Cardiac fibroblast (primary cell): Measurements from ENCODE around the gene SLC25A13.
A peak's percentile ranks its signal among the peaks of the same experiment; 100 is the strongest.

Experiments
- DNase-seq, 2 donors: peaks; one replicate each; pipeline versions ENCODE4 v3.0.0 to v3.0.0-alpha.2; 2010; ENCODE audit warnings: low read depth in 2 of 2
- H3K4me3 ChIP-seq, 2 donors: replicated peaks in 1 of 2; 1 replicate in 1 of 2; 2 replicates in 1 of 2; pipeline ENCODE4 v1.5.1; 2011; ENCODE audit warnings: low read depth in 2 of 2, low read length in 2 of 2, mild to moderate bottlenecking in 2 of 2, moderate library complexity in 1 of 2
- TF ChIP-seq, protein P1 (sequence below): IDR thresholded peaks from one replicate; pipeline ENCODE4 v1.5.1; 2011; ENCODE audit warnings: low read depth, mild to moderate bottlenecking, low read length, inconsistent platforms

SLC25A13 gene

DNA sequence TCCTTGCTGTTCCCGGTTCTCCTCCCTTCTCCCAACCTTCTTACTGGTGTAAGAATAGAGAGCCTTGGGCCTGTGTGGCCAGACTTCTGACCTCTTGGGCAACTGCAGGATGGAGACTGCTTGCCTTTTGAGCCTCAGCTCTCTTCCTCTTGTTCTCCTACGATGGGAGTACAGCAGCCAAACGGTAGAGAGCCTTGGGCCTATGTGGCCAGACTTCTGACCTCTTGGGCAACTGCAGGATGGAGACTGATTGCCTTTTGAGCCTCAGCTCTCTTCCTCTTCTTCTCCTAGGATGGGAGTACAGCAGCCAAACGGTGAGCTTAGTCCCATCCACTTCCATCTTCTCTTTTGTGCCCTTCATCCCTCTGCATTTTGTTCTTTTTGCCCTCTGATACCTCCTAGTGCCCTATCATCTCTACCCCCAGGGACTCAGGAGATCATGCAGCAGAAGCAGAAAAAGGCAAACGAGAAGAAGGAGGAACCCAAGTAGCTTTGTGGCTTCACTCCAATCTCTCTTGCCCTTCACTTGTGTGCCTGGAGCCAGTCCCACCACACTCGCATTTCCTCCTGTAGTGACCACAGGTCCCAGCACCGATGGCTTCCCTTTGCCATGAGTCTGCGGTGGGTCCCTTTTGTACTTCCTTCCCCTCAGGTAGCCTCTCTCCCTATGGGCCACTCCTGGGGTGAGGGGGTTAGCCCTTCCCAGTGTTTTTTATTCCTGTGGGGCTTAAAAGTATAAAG, 15.3 kb downstream of the SLC25A13 start:
- TF ChIP-seq, protein P1, sequence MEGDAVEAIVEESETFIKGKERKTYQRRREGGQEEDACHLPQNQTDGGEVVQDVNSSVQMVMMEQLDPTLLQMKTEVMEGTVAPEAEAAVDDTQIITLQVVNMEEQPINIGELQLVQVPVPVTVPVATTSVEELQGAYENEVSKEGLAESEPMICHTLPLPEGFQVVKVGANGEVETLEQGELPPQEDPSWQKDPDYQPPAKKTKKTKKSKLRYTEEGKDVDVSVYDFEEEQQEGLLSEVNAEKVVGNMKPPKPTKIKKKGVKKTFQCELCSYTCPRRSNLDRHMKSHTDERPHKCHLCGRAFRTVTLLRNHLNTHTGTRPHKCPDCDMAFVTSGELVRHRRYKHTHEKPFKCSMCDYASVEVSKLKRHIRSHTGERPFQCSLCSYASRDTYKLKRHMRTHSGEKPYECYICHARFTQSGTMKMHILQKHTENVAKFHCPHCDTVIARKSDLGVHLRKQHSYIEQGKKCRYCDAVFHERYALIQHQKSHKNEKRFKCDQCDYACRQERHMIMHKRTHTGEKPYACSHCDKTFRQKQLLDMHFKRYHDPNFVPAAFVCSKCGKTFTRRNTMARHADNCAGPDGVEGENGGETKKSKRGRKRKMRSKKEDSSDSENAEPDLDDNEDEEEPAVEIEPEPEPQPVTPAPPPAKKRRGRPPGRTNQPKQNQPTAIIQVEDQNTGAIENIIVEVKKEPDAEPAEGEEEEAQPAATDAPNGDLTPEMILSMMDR: no peak
- DNase-seq: no peak
- no peak overlapping the region for H3K4me3 ChIP-seq

DNA sequence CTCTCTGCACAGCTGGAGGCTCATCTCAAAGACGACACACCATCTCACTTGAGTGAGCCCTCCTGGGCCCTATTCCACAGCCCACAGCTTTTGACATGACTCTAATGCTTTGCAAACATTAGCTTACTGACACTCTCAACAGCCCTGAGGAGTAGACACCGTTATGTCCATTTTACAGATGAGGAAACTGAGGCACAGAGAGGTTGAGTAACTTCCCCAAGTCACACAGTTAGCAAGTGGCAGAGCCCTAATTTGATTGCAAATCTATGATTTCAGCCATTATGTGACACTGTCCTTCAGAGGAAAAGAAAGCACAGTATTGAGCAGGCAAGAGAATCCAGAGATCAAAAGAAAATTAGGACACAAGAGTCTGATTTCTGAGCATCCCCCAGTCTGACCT, 16.0 kb downstream of the SLC25A13 start:
- H3K4me3 ChIP-seq: no peak overlapping the region
- no peak for DNase-seq
- TF ChIP-seq, protein P1: no peak

DNA sequence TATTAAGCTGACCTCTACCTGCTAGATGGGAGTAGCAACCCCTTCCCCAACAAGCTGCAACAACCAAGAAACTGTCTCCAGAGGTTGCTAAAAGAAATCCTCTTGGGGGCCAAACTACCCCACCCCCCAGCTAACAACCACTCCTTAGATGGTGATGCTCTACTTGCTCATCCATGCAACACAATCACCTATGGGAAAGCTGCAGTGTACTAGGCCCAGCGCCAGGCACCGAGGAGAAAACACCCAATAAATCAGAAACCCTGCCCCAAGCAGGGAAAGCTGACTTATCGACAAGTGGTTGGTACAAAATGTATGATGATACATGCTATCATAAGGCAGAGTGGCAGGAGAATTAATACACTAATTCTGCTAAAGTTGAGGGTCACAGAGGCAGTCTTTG, 17.3 kb downstream of the SLC25A13 start:
- DNase-seq: no peak
- TF ChIP-seq, protein P1: no peak

DNA sequence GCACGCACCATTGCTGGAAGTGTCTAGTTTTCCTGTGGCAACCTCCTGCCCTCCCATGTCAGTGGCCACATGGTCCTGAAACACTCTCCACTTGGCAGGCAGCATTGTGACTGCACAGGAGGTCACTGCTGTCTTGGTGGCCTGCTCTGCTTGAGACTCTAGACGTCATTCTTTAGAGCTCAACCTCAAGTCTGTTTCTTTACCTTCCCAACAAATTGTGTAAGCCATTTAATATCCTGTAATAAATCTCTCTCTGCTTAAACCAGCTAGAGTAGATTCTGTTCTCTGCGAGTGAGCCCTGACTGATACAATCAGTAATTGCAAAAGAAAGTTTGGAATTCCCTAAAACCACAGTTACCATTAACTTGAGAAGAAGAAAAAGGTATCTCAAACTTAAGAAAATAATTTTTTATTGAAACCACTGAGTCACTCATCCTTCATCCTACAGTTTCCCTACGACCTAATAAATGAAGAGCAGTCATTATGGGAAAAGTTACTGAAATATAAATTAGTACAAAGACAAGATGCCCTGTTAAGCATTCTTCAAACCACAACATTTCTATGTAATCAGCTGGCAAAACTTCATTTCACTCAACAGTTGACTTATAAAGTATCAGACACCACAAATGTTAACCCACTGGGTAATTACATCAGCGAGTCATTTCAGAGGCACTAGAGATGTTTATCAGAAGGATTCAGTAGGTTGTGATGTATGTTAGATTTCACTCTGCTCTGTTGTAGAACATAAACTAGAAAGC, 18.0 kb downstream of the SLC25A13 start:
- peak; percentile 20 to 44 for DNase-seq
- TF ChIP-seq, protein P1: no peak
- H3K4me3 ChIP-seq: no peak overlapping the region

More for the DNA sequence above, 17.3 kb downstream of the SLC25A13 start:
- no peak overlapping the region for H3K4me3 ChIP-seq

DNA sequence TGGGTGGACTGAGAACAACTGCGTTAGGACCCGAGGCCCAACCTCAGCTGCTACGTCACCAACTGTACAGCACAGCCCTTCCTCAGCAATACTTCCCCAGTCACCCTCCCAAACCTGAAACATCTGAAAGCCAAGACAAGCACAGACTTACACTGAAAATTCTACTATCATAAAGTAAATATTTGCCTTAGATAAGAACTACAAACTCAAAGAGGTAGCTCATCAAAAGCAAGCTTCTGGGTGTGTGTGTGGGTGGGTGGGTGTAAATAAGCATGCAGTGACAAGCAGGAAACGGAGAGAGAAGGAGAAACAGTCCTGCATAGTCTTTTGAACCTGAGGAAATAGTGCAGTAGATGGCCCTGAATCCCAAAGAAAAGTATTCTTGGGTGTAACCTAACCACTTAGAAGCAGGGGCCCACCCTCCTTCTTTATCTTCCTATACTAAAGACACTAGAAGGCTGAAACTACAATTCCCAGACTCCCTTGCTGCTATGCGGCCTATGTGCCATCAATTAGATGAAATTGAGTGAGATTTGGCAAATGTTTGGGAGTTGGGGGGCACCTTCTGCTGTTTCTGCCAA, 18.7 kb downstream of the SLC25A13 start:
- no peak overlapping the region for H3K4me3 ChIP-seq
- TF ChIP-seq, protein P1: no peak
- peak in 1 of 2 donors; percentile 28 for DNase-seq

DNA sequence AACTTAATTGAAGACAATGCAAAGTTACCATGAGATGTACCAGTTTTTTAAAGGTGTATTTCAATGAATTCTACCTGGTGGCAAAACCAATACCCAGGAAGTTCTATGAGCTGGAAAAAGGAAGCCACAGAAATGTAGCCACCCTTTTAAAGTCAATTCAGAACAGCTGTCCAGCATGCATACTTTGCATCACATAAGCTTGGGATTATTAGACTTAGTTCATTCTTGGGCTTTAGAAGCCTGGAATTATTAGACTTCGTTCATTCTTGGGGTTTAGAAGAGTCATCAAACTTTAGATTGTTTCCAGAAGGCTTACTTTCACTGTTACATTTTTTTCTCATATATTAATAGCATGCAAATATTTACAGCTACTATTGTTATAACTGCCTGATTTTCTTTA, 20.9 kb downstream of the SLC25A13 start:
- H3K4me3 ChIP-seq: no peak overlapping the region
- TF ChIP-seq, protein P1: no peak
- DNase-seq: no peak
